IMR-90 (cell line): ENCODE results near the gene SLC35B2. TPM values are rescaled to one million over a fixed set of nuclear protein-coding genes. Genes with fewer than 3 reads are reported as not detected.

ENCODE experiments used
- ATAC-seq: fragments of 200-7000 bp; cut with Tn5 transposase; 2 replicates; pipeline ENCODE4 v1.9.1; 2020; ENCODE audit warnings: low read depth, mild to moderate bottlenecking, moderate library complexity
- BruUV-seq: library from RNA; stranded (reverse); fragments of 400-500 nt; replicated peaks from 2 replicates; lab custom pipeline; 2021; lab: Mats Ljungman, UMichigan
- CTCF ChIA-PET: fragments of 300-600 bp; formaldehyde crosslinking; extraction: SDS; loops from one replicate; lab custom pipeline; 2021; ENCODE audit warnings: antibody characterized with exemption; lab: Yijun Ruan, JAX
- POLR2A ChIA-PET: fragments of 300-600 bp; sonication (Branson Sonifier 250); formaldehyde crosslinking; loops from one replicate; lab custom pipeline; 2022; ENCODE audit warnings: antibody characterized with exemption; ENCODE audit not compliant: unreplicated experiment; lab: Charles Lee
- DNase-seq: peaks from one replicate; pipeline ENCODE4 v3.0.0; 2013
- H2AFZ ChIP-seq: replicated peaks from 2 replicates; pipeline ENCODE3; 2013; ENCODE audit warnings: low read length, mild to moderate bottlenecking; ENCODE audit not compliant: poor library complexity
- H2AK5ac ChIP-seq: 2 replicates; pipeline ENCODE4 v1.6.1; 2013; ENCODE audit warnings: low read depth, low read length, inconsistent platforms
- H2AK9ac ChIP-seq: replicated peaks from 2 replicates; pipeline ENCODE3; 2013; ENCODE audit warnings: mild to moderate bottlenecking, low read depth, low read length, moderate library complexity; ENCODE audit not compliant: poor library complexity
- H2BK120ac ChIP-seq: 2 replicates; pipeline ENCODE4 v1.6.1; 2013; ENCODE audit warnings: low read depth, low read length, inconsistent platforms
- H2BK15ac ChIP-seq: 3 replicates; pipeline ENCODE4 v1.6.1; 2013; ENCODE audit warnings: low read depth, low read length, inconsistent platforms
- H2BK20ac ChIP-seq: 2 replicates; pipeline ENCODE4 v1.6.1; 2013; ENCODE audit warnings: low read depth, mild to moderate bottlenecking, inconsistent platforms, low read length, moderate library complexity
- H2BK5ac ChIP-seq: 2 replicates; pipeline ENCODE4 v1.6.1; 2013; ENCODE audit warnings: mild to moderate bottlenecking, low read depth, low read length, inconsistent platforms; ENCODE audit not compliant: poor library complexity, severe bottlenecking
- H3K14ac ChIP-seq: replicated peaks from 2 replicates; pipeline ENCODE4 v1.6.1; 2013; ENCODE audit warnings: low read depth, low read length, inconsistent platforms
- H3K18ac ChIP-seq: 2 replicates; pipeline ENCODE4 v1.6.1; 2013; ENCODE audit warnings: low read depth, low read length, control low read depth
- H3K23ac ChIP-seq: 2 replicates; pipeline ENCODE4 v1.6.1; 2013; ENCODE audit warnings: low read depth, low read length, inconsistent platforms
- H3K27ac ChIP-seq: 2 replicates; pipeline ENCODE4 v1.5.1; 2013; ENCODE audit warnings: mild to moderate bottlenecking, control low read depth, low read length; ENCODE audit not compliant: insufficient read depth
- H3K27me3 ChIP-seq: 2 replicates; pipeline ENCODE4 v1.6.1; 2013; ENCODE audit warnings: low read length; ENCODE audit not compliant: control insufficient read depth, insufficient read depth
- H3K36me3 ChIP-seq: 2 replicates; pipeline ENCODE4 v1.6.1; 2013; ENCODE audit warnings: low read length, mixed read lengths; ENCODE audit not compliant: control insufficient read depth, insufficient read depth
- H3K4ac ChIP-seq: 2 replicates; pipeline ENCODE4 v1.6.1; 2013; ENCODE audit warnings: low read depth, low read length, inconsistent platforms
- H3K4me1 ChIP-seq: 2 replicates; pipeline ENCODE4 v1.6.1; 2013; ENCODE audit warnings: low read length, mixed read lengths; ENCODE audit not compliant: control insufficient read depth, insufficient read depth
- H3K4me2 ChIP-seq: 2 replicates; pipeline ENCODE4 v1.6.1; 2013; ENCODE audit warnings: low read depth, mild to moderate bottlenecking, control low read depth, low read length, moderate library complexity
- H3K4me3 ChIP-seq: 2 replicates; pipeline ENCODE4 v1.5.1; 2013; ENCODE audit warnings: low read depth, mild to moderate bottlenecking, control low read depth, low read length, moderate library complexity; ENCODE audit not compliant: insufficient read depth
- H3K56ac ChIP-seq: 2 replicates; pipeline ENCODE4 v1.6.1; 2013; ENCODE audit warnings: low read length, inconsistent platforms; ENCODE audit not compliant: insufficient read depth; ENCODE audit errors: extremely low read depth
- H3K79me1 ChIP-seq, 2 experiments: 2 replicates each; pipeline ENCODE4 v1.6.1; 2013; ENCODE audit warnings: low read length in 2 of 2, inconsistent platforms in 1 of 2, low read depth in 1 of 2
- H3K9ac ChIP-seq: 2 replicates; pipeline ENCODE4 v1.6.1; 2013; ENCODE audit warnings: low read depth, low read length, control low read depth
- H3K9me1 ChIP-seq: 2 replicates; pipeline ENCODE4 v1.6.1; 2013; ENCODE audit warnings: low read length, inconsistent platforms; ENCODE audit not compliant: insufficient read depth
- H3K9me3 ChIP-seq: 2 replicates; pipeline ENCODE4 v1.6.1; 2013; ENCODE audit warnings: low read length; ENCODE audit not compliant: control insufficient read depth, insufficient read depth
- H4K20me1 ChIP-seq: 2 replicates; pipeline ENCODE4 v1.6.1; 2013; ENCODE audit warnings: low read length, inconsistent platforms; ENCODE audit not compliant: insufficient read depth
- H4K5ac ChIP-seq: 2 replicates; pipeline ENCODE4 v1.6.1; 2013; ENCODE audit warnings: mild to moderate bottlenecking, low read depth, low read length, control low read depth
- H4K8ac ChIP-seq, 2 experiments: 2 replicates each; pipeline ENCODE4 v1.6.1; 2013; ENCODE audit warnings: low read depth in 2 of 2, low read length in 2 of 2, control low read depth in 1 of 2, inconsistent platforms in 1 of 2
- H4K91ac ChIP-seq: 2 replicates; pipeline ENCODE4 v1.6.1; 2013; ENCODE audit warnings: low read depth, low read length, inconsistent platforms; ENCODE audit not compliant: insufficient read depth
- CEBPB ChIP-seq: IDR thresholded peaks from 2 replicates; pipeline ENCODE4 v1.6.1; 2012; ENCODE audit warnings: low read depth, low read length, improper control_type of control experiment
- CTCF ChIP-seq: conservative IDR thresholded peaks from 2 replicates; pipeline ENCODE4 v1.5.1; 2012; ENCODE audit warnings: mild to moderate bottlenecking, low read depth, low read length, improper control_type of control experiment
- ELK1 ChIP-seq: fragments of 150-350 bp; IDR thresholded peaks from 2 replicates; pipeline ENCODE4 v1.6.1; 2016; ENCODE audit warnings: low read depth, mild to moderate bottlenecking, low read length, moderate library complexity, borderline replicate concordance
- FOS ChIP-seq: fragments of 150-350 bp; IDR thresholded peaks from 2 replicates; pipeline ENCODE4 v1.6.1; 2016; ENCODE audit warnings: low read depth, low read length
- MAFK ChIP-seq: IDR thresholded peaks from 2 replicates; pipeline ENCODE4 v1.6.1; 2012; ENCODE audit warnings: low read depth, low read length, improper control_type of control experiment
- MAZ ChIP-seq: IDR thresholded peaks from 2 replicates; pipeline ENCODE4 v1.6.1; 2012; ENCODE audit warnings: low read depth, mild to moderate bottlenecking, low read length, improper control_type of control experiment, moderate library complexity, borderline replicate concordance
- NFE2L2 ChIP-seq: fragments of 150-350 bp; IDR thresholded peaks from 2 replicates; pipeline ENCODE4 v1.6.1; 2016; ENCODE audit warnings: low read depth, mild to moderate bottlenecking, low read length
- RAD21 ChIP-seq: IDR thresholded peaks from 2 replicates; pipeline ENCODE4 v1.6.1; 2012; ENCODE audit warnings: low read length, improper control_type of control experiment
- RCOR1 ChIP-seq: IDR thresholded peaks from 2 replicates; pipeline ENCODE4 v1.6.1; 2012; ENCODE audit warnings: mild to moderate bottlenecking, low read length, improper control_type of control experiment; ENCODE audit not compliant: insufficient replicate concordance
- RFX5 ChIP-seq: IDR thresholded peaks from 2 replicates; pipeline ENCODE4 v1.8.0; 2012; ENCODE audit warnings: low read depth, mild to moderate bottlenecking, low read length, moderate library complexity
- USF2 ChIP-seq: fragments of 150-350 bp; IDR thresholded peaks from 2 replicates; pipeline ENCODE4 v1.6.1; 2017; ENCODE audit warnings: mild to moderate bottlenecking, antibody characterized with exemption, low read length, low read depth
- WGBS, 2 experiments: methylation state at CpG; one replicate each; pipeline versions ENCODE4 v1.1.5 to v1.1.7; 2013; ENCODE audit warnings: missing lambda C conversion rate in 2 of 2; ENCODE audit not compliant: insufficient read length in 1 of 2; ENCODE audit errors: extremely low coverage in 2 of 2; 5-methylcytosine and 5-hydroxymethylcytosine counted together
- dilution Hi-C: fragments of 300-500 bp; cut with HindIII; formaldehyde crosslinking; loops from one replicate; pipeline ENCODE4 v1.14.3; 2018; ENCODE audit warnings: low sequenced_read_pairs; ENCODE audit not compliant: unreplicated experiment
- in situ Hi-C: fragments of 300-500 bp; cut with MboI; formaldehyde crosslinking; loops from 3 replicates; pipeline ENCODE4 v1.14.3; 2019; ENCODE audit warnings: low sequenced_read_pairs, inconsistent platforms, mixed read lengths
- intact Hi-C: fragments of 100-400 bp; cut with micrococcal nuclease; formaldehyde crosslinking; loops from 2 replicates; pipeline ENCODE4 v1.10.0; 2022
- polyA plus RNA-seq, 3 experiments: library from polyadenylated mRNA; depleted of rRNA; stranded (reverse); fragments of >200 nt; gene quantifications; 2 replicates each; pipeline ENCODE4 v1.2.3, GENCODE V29; 2012; ENCODE audit warnings: low replicate concordance in 1 of 3
- total RNA-seq: library from RNA; depleted of rRNA; stranded (reverse); fragments of >200 nt; gene quantifications from 2 replicates; pipeline ENCODE4 v1.2.3, GENCODE V29; 2012

SLC35B2 gene
- total and polyA plus RNA-seq, 2 of the 4 experiments (the other 2 are of a cell fraction): 51.4 to 89.9 TPM

- no peak for TF ChIP-seq ELK1
Observed at GRCh38 chr6:44304282-44305199, 47.2 kb upstream of the SLC35B2 start (continued).

- ATAC-seq: no peak
- no TSS peak for BruUV-seq
- Histone ChIP-seq H3K36me3 (peaks cover 68% of the 10 kb centered on the region), H3K23ac (no peak overlapping the region), H2AK9ac (no peak overlapping the region), H3K9ac (no peak overlapping the region), H3K27ac (no peak overlapping the region), H4K5ac (no peak overlapping the region), H3K14ac (no peak overlapping the region), H3K4ac (no peak overlapping the region), H2BK15ac (no peak overlapping the region), H2BK120ac (no peak overlapping the region), H3K56ac (no peak overlapping the region), H2BK20ac (no peak overlapping the region), H3K9me1 (no peaks in the 10 kb centered on the region), H3K18ac (no peak overlapping the region), H3K4me3 (no peak overlapping the region), H4K8ac (no peak overlapping the region), H2AK5ac (no peak overlapping the region), H3K79me1 (0 out of 4 replicates have a peak, but pooled peaks cover 0 to 2% of the 10 kb centered on the region in 2 experiments), H4K91ac (no peak overlapping the region), H3K4me1 (no peaks in the 10 kb centered on the region), H3K27me3 (no peaks in the 10 kb centered on the region), H2BK5ac (no peak overlapping the region), H2AFZ (no peak overlapping the region), H3K4me2 (no peak overlapping the region), H3K9me3 (no peaks in the 10 kb centered on the region), H4K20me1 (no peaks in the 10 kb centered on the region)
- dilution Hi-C loops (no loop called here), intact Hi-C loops (loop anchor here (1.0 kb wide), 1 partner anchor 36 kb away; no protein-coding TSS in a partner anchor), in situ Hi-C loops (no loop called here)
- 100% methylated on average over 4 of the region's 6 CpGs; no CpG with 5 or more reads in 1 of the 2 experiments for WGBS, 2 experiments
- TF ChIP-seq MAZ (no peak), RCOR1 (no peak), CTCF (no peak), RAD21 (no peak), CEBPB (no peak), FOS (no peak), RFX5 (no peak), USF2 (no peak), NFE2L2 (no peak), MAFK (no peak)
- POLR2A ChIA-PET: no interaction called here
- CTCF ChIA-PET: no interaction called here
- no peak for DNase-seq
Observed at GRCh38 chr6:44303842-44304241, 46.5 kb upstream of the SLC35B2 start.
